HG03095 (cell line): ENCODE data around the gene PGA3.
"Not testable (repeated sequence)": the region's sequence is repeated elsewhere in the genome, so short reads cannot be mapped to it uniquely, and the experiment has no call there.

Source experiments
- ATAC-seq: cut with Tn5 transposase; IDR thresholded peaks from one replicate; pipeline ENCODE4 v1.9.1; 2021; ENCODE audit warnings: moderate library complexity; ENCODE audit not compliant: unreplicated experiment

The PGA3 gene

DNA sequence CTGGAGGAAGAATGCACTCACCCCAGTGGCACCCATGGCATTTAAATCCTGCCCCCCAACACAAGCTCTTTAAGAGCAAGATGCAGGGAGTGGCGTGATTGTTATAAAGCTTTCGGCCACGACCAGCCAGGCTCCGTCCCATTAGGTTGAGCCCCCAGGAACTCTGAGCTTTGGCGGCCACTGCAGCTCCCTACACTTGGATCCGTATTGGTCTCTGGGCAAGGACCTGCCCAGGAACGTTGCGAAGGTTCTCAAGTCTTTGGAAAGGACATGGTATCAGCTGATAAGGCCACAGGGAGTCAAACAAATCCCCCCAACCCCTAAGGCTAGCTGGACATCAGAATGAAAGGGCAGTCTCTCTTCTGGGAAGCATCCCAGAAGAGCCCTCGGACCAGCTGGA, 32.7 kb upstream of the PGA3 start:
- no peak for ATAC-seq

GRCh38 chr11:61171907-61172306, 31.4 kb upstream of the PGA3 start:
- ATAC-seq: no peak

DNA sequence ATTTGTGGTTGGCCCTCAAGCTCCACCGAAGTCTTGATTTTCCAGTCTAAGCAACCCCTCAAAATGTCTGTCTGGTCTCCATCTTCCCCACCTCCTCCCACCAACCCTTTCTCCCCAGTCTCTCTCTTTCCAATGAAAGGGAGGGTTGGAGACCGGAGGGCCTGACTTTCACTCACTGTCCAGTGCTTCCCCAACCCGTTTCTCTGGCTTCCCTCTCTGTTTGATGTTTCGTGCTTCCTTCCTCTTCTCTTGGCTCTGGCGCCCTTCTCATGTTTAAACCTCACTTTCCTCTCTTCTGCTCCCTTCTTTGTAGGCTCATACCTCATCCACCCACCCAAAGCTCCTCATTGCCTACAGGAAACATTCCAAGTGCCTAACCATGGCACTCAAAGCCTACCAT, 31.0 kb upstream of the PGA3 start:
- no peak for ATAC-seq

DNA sequence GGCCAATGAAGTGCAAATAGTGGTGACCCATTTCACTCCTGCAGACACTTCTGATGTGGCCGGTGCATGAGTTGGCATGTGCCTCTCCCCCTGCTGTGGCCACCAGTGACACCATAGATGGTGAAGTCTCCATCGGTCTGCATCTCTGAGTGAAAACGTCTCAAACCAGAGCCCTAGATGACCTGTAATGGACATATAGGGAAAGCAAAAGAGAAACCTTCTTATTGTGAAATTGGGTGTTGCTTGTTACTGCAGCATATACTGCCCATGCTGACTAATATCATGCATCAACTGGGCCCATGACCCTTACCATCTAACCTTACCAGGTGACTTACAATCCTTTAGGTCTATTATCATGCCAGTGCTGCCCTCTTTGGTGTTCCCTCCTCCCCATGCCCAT, 30.4 kb upstream of the PGA3 start:
- ATAC-seq: no peak

DNA sequence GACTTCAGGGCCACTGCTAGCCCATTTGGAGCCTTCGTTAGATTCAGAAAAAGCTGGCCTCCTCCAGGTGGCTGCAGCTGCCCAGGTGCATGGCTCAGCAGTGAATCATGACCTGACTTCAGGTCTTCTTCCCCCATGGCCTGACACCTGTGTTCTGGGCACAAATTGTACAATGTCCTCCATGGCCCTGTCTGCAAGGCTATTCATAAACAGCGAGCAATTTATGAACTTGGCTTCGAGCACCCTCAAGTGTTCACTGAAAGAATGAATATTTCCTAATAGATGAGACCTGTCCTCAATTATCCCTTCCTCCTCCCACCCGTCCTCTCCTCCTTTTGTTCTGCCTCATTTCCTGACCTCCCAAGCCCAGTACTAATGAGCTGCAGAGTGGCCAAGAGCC, 29.9 kb upstream of the PGA3 start:
- ATAC-seq: no peak

- ATAC-seq: no peak
These were observed 29.0 kb upstream of the PGA3 start for GRCh38 chr11:61174273-61174672.

DNA sequence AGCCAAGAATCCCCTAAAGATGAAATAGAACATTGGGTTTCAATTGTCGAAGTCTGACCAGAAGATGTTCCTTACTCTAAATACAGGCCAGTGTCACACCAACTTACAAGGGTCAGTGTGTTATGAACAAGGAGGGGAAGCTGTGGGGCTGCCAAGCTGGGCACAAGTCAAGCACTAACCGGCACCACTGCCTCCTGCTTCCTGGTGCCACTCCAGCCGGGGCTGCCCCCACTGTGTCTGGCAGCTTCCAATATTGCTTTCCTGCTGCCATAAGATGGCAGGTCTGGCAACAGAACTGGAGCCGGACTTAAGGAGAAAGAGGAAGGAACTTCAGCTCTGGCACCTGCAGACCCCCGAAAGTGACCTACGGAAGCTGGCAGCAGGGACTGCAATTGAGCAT, 28.4 kb upstream of the PGA3 start:
- no peak for ATAC-seq

- ATAC-seq: no peak
These were observed 26.9 kb upstream of the PGA3 start for GRCh38 chr11:61176446-61176845.

DNA sequence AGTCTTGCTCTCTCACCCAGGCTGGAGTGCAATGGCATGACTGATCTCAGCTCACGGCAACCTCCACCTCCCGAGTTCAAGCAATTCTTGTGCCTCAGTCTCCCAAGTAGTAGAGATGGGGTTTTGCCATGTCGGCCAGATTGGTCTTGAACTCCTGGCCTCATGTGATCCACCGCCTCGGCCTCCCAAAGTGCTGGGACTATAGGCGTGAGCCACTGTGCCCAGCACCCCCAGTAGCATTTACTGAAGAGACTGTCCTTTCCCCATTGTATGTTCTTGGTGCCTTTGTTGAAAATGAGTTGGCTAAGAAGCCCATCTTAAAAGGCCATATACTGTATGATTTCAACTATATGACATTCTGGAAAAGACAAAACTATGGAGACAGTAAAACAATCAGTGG, 23.1 kb upstream of the PGA3 start:
- ATAC-seq: not testable (repeated sequence)

- no peak for ATAC-seq
These were observed 21.8 kb upstream of the PGA3 start for GRCh38 chr11:61181489-61181888.

GRCh38 chr11:61183645-61184044, 19.7 kb upstream of the PGA3 start:
- no peak for ATAC-seq

- no peak for ATAC-seq
These were observed 16.8 kb upstream of the PGA3 start for GRCh38 chr11:61186504-61186903.

- no peak for ATAC-seq
These were observed 15.7 kb upstream of the PGA3 start for GRCh38 chr11:61187505-61188130.

DNA sequence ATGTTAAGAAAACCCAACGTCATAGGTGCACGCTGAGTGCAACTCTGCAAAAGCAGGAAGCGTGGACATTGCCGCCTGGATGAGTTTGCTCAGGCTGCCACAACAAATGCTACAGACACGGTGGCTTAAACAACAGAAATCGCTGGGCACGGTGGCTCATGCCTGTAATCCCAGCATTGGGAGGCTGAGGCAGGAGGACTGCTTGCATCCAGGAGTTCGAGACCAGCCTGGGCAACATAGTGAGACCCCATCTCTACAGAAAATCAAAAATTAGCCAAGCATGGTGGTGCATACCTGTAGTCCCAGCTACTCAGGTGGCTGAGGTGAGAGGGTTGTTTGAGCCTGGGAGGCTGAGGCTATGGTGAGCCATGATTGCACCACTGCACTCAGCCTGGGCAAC, 13.4 kb upstream of the PGA3 start:
- ATAC-seq: no peak

GRCh38 chr11:61193596-61193995, 9.7 kb upstream of the PGA3 start:
- no peak for ATAC-seq

GRCh38 chr11:61194169-61194671, 9.1 kb upstream of the PGA3 start:
- no peak for ATAC-seq

GRCh38 chr11:61194981-61195695, 8.2 kb upstream of the PGA3 start:
- no peak for ATAC-seq

GRCh38 chr11:61195719-61196118, 7.6 kb upstream of the PGA3 start:
- ATAC-seq: no peak

DNA sequence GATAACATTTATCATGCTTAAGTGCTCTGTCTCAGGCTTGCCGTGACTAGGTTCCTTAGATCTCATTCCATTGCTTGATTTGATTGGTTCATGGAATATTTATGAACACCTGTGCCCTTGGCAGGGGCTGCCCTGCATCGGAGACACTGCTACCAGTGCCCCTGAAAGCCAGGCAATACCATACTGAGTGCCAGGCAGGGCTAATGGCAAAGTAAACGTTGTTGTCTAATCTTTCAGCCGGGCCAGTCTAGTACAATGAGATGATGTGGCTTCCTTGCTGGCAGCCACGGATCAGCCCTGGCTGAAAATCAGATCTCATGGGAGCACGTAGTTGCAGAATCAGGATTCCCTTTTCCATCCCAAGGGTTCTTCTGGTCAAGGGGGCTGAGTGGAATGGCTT, 5.0 kb upstream of the PGA3 start:
- no peak for ATAC-seq

- no peak for ATAC-seq
These were observed 4.3 kb upstream of the PGA3 start for GRCh38 chr11:61198948-61199523.

- ATAC-seq: no peak
These were observed 1.8 kb upstream of the PGA3 start for GRCh38 chr11:61201476-61201875.

DNA sequence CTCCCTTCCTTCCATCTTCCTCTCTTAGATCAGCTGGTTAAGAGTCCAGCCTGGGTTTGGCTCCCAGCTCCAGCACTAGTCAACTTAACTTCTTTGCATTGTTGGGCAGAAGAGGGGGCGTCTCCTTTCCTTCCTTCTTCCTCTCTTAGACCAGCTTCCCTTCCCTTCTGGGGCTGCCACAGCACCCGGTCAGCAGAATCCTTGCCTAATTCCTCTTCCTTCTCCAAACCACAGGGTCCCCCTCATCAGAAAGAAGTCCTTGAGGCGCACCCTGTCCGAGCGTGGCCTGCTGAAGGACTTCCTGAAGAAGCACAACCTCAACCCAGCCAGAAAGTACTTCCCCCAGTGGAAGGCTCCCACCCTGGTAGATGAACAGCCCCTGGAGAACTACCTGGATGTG, 558 bp downstream of the PGA3 start:
- ATAC-seq: not testable (repeated sequence)
